IPS-18a (cell line): ENCODE data around the gene LIPN.
"Not testable (repeated sequence)": the region's sequence is repeated elsewhere in the genome, so short reads cannot be mapped to it uniquely, and the experiment has no call there.

Experiments
- H3K27ac ChIP-seq: one replicate; pipeline ENCODE4 v1.5.1; 2013; ENCODE audit warnings: low read length
- H3K27me3 ChIP-seq: one replicate; pipeline ENCODE4 v1.6.1; 2013; ENCODE audit warnings: mild to moderate bottlenecking, low read length; ENCODE audit not compliant: control insufficient read depth, insufficient read depth
- H3K36me3 ChIP-seq: one replicate; pipeline ENCODE4 v1.6.1; 2013; ENCODE audit warnings: low read depth, low read length; ENCODE audit not compliant: control insufficient read depth
- H3K4me1 ChIP-seq: one replicate; pipeline ENCODE4 v1.6.1; 2013; ENCODE audit warnings: low read depth, low read length; ENCODE audit not compliant: control insufficient read depth
- H3K4me3 ChIP-seq: one replicate; pipeline ENCODE4 v1.5.1; 2013; ENCODE audit warnings: low read length
- H3K9ac ChIP-seq: one replicate; pipeline ENCODE4 v1.6.1; 2013; ENCODE audit warnings: mild to moderate bottlenecking, low read length, moderate library complexity
- H3K9me3 ChIP-seq: one replicate; pipeline ENCODE4 v1.6.1; 2013; ENCODE audit warnings: low read depth, low read length; ENCODE audit not compliant: control insufficient read depth

The LIPN gene

GRCh38 chr10:88759366-88760101 lies at the start of gene LIPN:
Gene LIPN, plus strand, starts transcription at chr10:88760020. Its CDS starts 1,386 bp downstream, at chr10:88761406.
- Histone ChIP-seq H3K27me3 (no peaks in the 10 kb centered on the region), H3K27ac (no peak within 1 kb of the TSS), H3K36me3 (no peaks in the 10 kb centered on the region), H3K9ac (no peak within 1 kb of the TSS), H3K4me3 (no peak within 1 kb of the TSS), H3K9me3 (no peaks in the 10 kb centered on the region), H3K4me1 (peaks cover 5% of the 10 kb centered on the region)

- no peaks in the 10 kb centered on the region for H3K9me3 ChIP-seq
- no peaks in the 10 kb centered on the region for H3K4me1 ChIP-seq
- no peak overlapping the region for H3K4me3 ChIP-seq
- no peaks in the 10 kb centered on the region for H3K27me3 ChIP-seq
- no peak overlapping the region for H3K27ac ChIP-seq
- H3K36me3 ChIP-seq: no peaks in the 10 kb centered on the region
- H3K9ac ChIP-seq: no peak overlapping the region
These were observed 44.3 kb upstream of the LIPN start for GRCh38 chr10:88715517-88715916.

- H3K27me3 ChIP-seq: no peaks in the 10 kb centered on the region
- H3K4me3 ChIP-seq: no peak overlapping the region
- no peak overlapping the region for H3K27ac ChIP-seq
- H3K9me3 ChIP-seq: no peaks in the 10 kb centered on the region
- H3K36me3 ChIP-seq: no peaks in the 10 kb centered on the region
- no peaks in the 10 kb centered on the region for H3K4me1 ChIP-seq
- no peak overlapping the region for H3K9ac ChIP-seq
These were observed 38.4 kb upstream of the LIPN start for GRCh38 chr10:88721392-88721791.

GRCh38 chr10:88725798-88726197 lies 34.0 kb upstream of the LIPN start:
- Histone ChIP-seq H3K9me3 (no peaks in the 10 kb centered on the region), H3K4me3 (no peak overlapping the region), H3K9ac (no peak overlapping the region), H3K27me3 (peaks cover 5% of the 10 kb centered on the region), H3K27ac (no peak overlapping the region), H3K4me1 (no peaks in the 10 kb centered on the region), H3K36me3 (no peaks in the 10 kb centered on the region)

GRCh38 chr10:88728107-88728763 lies 31.6 kb upstream of the LIPN start:
- Histone ChIP-seq H3K27me3 (peaks cover 5% of the 10 kb centered on the region), H3K4me3 (no peak overlapping the region), H3K9ac (no peak overlapping the region), H3K36me3 (no peaks in the 10 kb centered on the region), H3K27ac (no peak overlapping the region), H3K9me3 (no peaks in the 10 kb centered on the region), H3K4me1 (peaks cover 11% of the 10 kb centered on the region)

GRCh38 chr10:88730864-88731263 lies 29.0 kb upstream of the LIPN start:
- peaks cover 11% of the 10 kb centered on the region for H3K4me1 ChIP-seq
- no peaks in the 10 kb centered on the region for H3K9me3 ChIP-seq
- H3K36me3 ChIP-seq: no peaks in the 10 kb centered on the region
- no peak overlapping the region for H3K27ac ChIP-seq
- no peak overlapping the region for H3K9ac ChIP-seq
- peaks cover 5% of the 10 kb centered on the region for H3K27me3 ChIP-seq
- no peak overlapping the region for H3K4me3 ChIP-seq

GRCh38 chr10:88731296-88731695 lies 28.5 kb upstream of the LIPN start:
- H3K27ac ChIP-seq: no peak overlapping the region
- H3K27me3 ChIP-seq: peaks cover 5% of the 10 kb centered on the region
- H3K4me3 ChIP-seq: no peak overlapping the region
- no peaks in the 10 kb centered on the region for H3K36me3 ChIP-seq
- H3K9me3 ChIP-seq: no peaks in the 10 kb centered on the region
- H3K9ac ChIP-seq: no peak overlapping the region
- peaks cover 11% of the 10 kb centered on the region for H3K4me1 ChIP-seq

- Histone ChIP-seq H3K4me1 (peaks cover 11% of the 10 kb centered on the region), H3K4me3 (no peak overlapping the region), H3K9ac (no peak overlapping the region), H3K27ac (no peak overlapping the region), H3K9me3 (no peaks in the 10 kb centered on the region), H3K36me3 (no peaks in the 10 kb centered on the region), H3K27me3 (no peaks in the 10 kb centered on the region)
These were observed 26.6 kb upstream of the LIPN start for GRCh38 chr10:88733215-88733614.

- no peaks in the 10 kb centered on the region for H3K27me3 ChIP-seq
- no peak overlapping the region for H3K9ac ChIP-seq
- H3K9me3 ChIP-seq: no peaks in the 10 kb centered on the region
- H3K27ac ChIP-seq: no peak overlapping the region
- no peak overlapping the region for H3K4me3 ChIP-seq
- peaks cover 11% of the 10 kb centered on the region for H3K4me1 ChIP-seq
- H3K36me3 ChIP-seq: no peaks in the 10 kb centered on the region
These were observed 24.2 kb upstream of the LIPN start for GRCh38 chr10:88735661-88736060.

- not testable (repeated sequence) for H3K4me3 ChIP-seq, H3K27ac ChIP-seq, H3K4me1 ChIP-seq, H3K9me3 ChIP-seq, H3K9ac ChIP-seq, H3K27me3 ChIP-seq, H3K36me3 ChIP-seq
These were observed 17.9 kb upstream of the LIPN start for GRCh38 chr10:88741921-88742320.

- Histone ChIP-seq H3K4me1 (no peaks in the 10 kb centered on the region), H3K27ac (no peak overlapping the region), H3K9me3 (no peaks in the 10 kb centered on the region), H3K36me3 (no peaks in the 10 kb centered on the region), H3K27me3 (no peaks in the 10 kb centered on the region), H3K4me3 (no peak overlapping the region), H3K9ac (no peak overlapping the region)
These were observed 17.4 kb upstream of the LIPN start for GRCh38 chr10:88742448-88742847.

GRCh38 chr10:88744002-88744401 lies 15.8 kb upstream of the LIPN start:
- no peak overlapping the region for H3K9ac ChIP-seq
- H3K9me3 ChIP-seq: no peaks in the 10 kb centered on the region
- no peaks in the 10 kb centered on the region for H3K27me3 ChIP-seq
- no peaks in the 10 kb centered on the region for H3K4me1 ChIP-seq
- no peaks in the 10 kb centered on the region for H3K36me3 ChIP-seq
- H3K4me3 ChIP-seq: no peak overlapping the region
- H3K27ac ChIP-seq: no peak overlapping the region
